A673 (cell line): ENCODE results near the gene ADK. TPM values are rescaled to one million over a fixed set of nuclear protein-coding genes. Genes with fewer than 3 reads are reported as not detected.

Experiments used
- BruUV-seq: library from RNA; stranded (reverse); fragments of 400-500 nt; replicated peaks from 2 replicates; lab custom pipeline; 2021; lab: Mats Ljungman, UMichigan
- CTCF ChIA-PET: fragments of 300-600 bp; sonication (Branson Sonifier 250); formaldehyde crosslinking; loops from one replicate; lab custom pipeline; 2022; ENCODE audit warnings: antibody characterized with exemption; lab: Charles Lee
- POLR2A ChIA-PET: fragments of 300-600 bp; sonication (Branson Sonifier 250); formaldehyde crosslinking; loops from one replicate; lab custom pipeline; 2022; ENCODE audit warnings: antibody characterized with exemption; ENCODE audit not compliant: low non-redundant PET; lab: Charles Lee
- DNase-seq: peaks from one replicate; pipeline ENCODE4 v3.0.0-alpha.2; 2015; ENCODE audit warnings: low spot score
- H3K27ac ChIP-seq: fragments of 200-600 bp; sonication (generic); 2 replicates; pipeline ENCODE4 v1.5.1; 2016; ENCODE audit warnings: mixed run types, low read depth, mild to moderate bottlenecking, mixed read lengths, antibody characterized with exemption, low read length; ENCODE audit not compliant: poor library complexity, severe bottlenecking
- H3K27me3 ChIP-seq: fragments of 200-600 bp; sonication (generic); replicated peaks from 2 replicates; pipeline ENCODE4 v1.6.1; 2017; ENCODE audit warnings: mixed run types, low read depth, mild to moderate bottlenecking, mixed read lengths, antibody characterized with exemption, low read length; ENCODE audit not compliant: insufficient read depth, poor library complexity
- H3K36me3 ChIP-seq: fragments of 200-600 bp; sonication (generic); 2 replicates; pipeline ENCODE4 v1.6.1; 2016; ENCODE audit warnings: mixed run types, mild to moderate bottlenecking, mixed read lengths, antibody characterized with exemption, low read length; ENCODE audit not compliant: insufficient read depth, poor library complexity, severe bottlenecking
- H3K4me1 ChIP-seq: fragments of 200-600 bp; sonication (generic); 2 replicates; pipeline ENCODE4 v1.6.1; 2017; ENCODE audit warnings: mixed run types, mild to moderate bottlenecking, mixed read lengths, antibody characterized with exemption, low read length; ENCODE audit not compliant: insufficient read depth, poor library complexity, severe bottlenecking
- H3K4me3 ChIP-seq: fragments of 200-600 bp; sonication (generic); 2 replicates; pipeline ENCODE4 v1.5.1; 2016; ENCODE audit warnings: low read depth, mixed run types, mild to moderate bottlenecking, mixed read lengths, low read length; ENCODE audit not compliant: poor library complexity, severe bottlenecking
- H3K9me3 ChIP-seq: fragments of 200-600 bp; sonication (generic); 2 replicates; pipeline ENCODE4 v1.6.1; 2016; ENCODE audit warnings: mixed run types, low read depth, mild to moderate bottlenecking, mixed read lengths, antibody characterized with exemption, low read length; ENCODE audit not compliant: poor library complexity, severe bottlenecking
- CTCF ChIP-seq: fragments of 300-800, 200-600 bp; sonication (generic); conservative IDR thresholded peaks from 2 replicates; pipeline ENCODE4 v1.5.1; 2017; ENCODE audit warnings: low read depth, mild to moderate bottlenecking, antibody characterized with exemption, low read length, moderate library complexity, mixed read lengths
- EZH2 ChIP-seq: fragments of 200-600 bp; sonication (generic); IDR thresholded peaks from 2 replicates; pipeline ENCODE4 v1.6.1; 2017; ENCODE audit warnings: borderline replicate concordance, low read depth, mild to moderate bottlenecking, mixed read lengths, antibody characterized with exemption, low read length; ENCODE audit not compliant: poor library complexity, severe bottlenecking
- intact Hi-C: fragments of 100-400 bp; cut with micrococcal nuclease; formaldehyde crosslinking; loops from one replicate; pipeline ENCODE4 v1.10.0; 2022; ENCODE audit not compliant: unreplicated experiment
- total RNA-seq: library from RNA; stranded (reverse); gene quantifications from 2 replicates; pipeline ENCODE4 v1.2.3, GENCODE V29; 2021

ADK gene
- total RNA-seq, 1 experiment from 2014 or later: 49.0 TPM

- Histone ChIP-seq H3K9me3 (no peaks in the 10 kb centered on the region), H3K36me3 (no peaks in the 10 kb centered on the region), H3K27ac (no peak overlapping the region), H3K4me3 (no peak overlapping the region), H3K4me1 (no peaks in the 10 kb centered on the region), H3K27me3 (no peaks in the 10 kb centered on the region)
- DNase-seq: no peak
- BruUV-seq: no TSS peak
- ChIA-PET CTCF (no interaction called here), POLR2A (no interaction called here)
- intact Hi-C loops: no loop called here
- no peak for TF ChIP-seq CTCF
- no peak for TF ChIP-seq EZH2
Measured at GRCh38 chr10:74227697-74228424, 76.8 kb downstream of the ADK start.

DNA sequence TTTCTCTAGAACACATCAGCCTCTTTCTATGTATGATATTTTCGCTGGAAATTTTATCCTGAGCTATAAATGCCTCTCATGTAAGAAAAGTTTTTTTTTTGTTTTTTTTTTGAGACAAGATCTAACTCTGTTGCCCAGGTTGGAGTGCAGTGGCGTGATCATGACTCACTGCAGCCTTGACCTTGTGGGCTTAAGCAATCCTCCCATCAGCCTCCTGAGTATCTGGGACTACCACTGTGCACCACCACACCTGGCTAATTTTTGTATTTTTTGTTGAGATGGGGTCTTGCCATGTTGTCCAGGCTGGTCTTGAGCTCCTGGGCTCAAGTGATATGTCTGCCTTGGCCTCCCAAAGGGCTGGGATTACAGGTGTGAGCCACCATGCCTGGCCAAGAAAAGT, 80.4 kb downstream of the ADK start:
- POLR2A ChIA-PET: interaction anchor here (0.6 kb wide), 1 partner anchor 63 kb away, joined by 5 read pairs; no protein-coding TSS in a partner anchor
- H3K4me3 ChIP-seq: no peak overlapping the region
- no peak overlapping the region for H3K27ac ChIP-seq
- H3K9me3 ChIP-seq: no peaks in the 10 kb centered on the region
- H3K27me3 ChIP-seq: no peaks in the 10 kb centered on the region
- H3K36me3 ChIP-seq: no peaks in the 10 kb centered on the region
- DNase-seq: no peak
- TF ChIP-seq EZH2 (no peak), CTCF (no peak)
- H3K4me1 ChIP-seq: peaks cover 8% of the 10 kb centered on the region
- no TSS peak for BruUV-seq
- CTCF ChIA-PET: no interaction called here
- intact Hi-C loops: loop anchor here (10.0 kb wide), 1 partner anchor 107 kb away; no protein-coding TSS in a partner anchor

DNA sequence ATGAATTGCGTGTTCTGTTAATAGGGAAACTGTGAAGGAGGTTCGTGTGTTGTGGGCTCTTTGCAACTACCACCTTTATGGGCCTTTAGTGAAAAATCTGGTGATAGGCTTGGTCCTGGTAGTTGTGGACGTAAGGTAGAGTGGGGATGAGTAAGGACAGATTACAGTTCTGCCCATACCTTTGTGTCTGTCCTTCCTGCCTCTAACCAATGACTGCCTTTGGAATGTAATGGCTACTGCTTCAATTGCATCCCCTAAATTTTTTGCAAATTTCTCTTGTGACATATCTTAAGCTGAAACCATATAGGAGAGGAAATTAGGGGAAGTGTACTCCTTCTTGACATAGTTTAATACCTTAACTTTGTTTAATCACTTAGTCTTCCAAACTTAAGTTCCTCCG, 82.3 kb downstream of the ADK start:
- POLR2A ChIA-PET: interaction anchor here (0.6 kb wide), 1 partner anchor 635 kb away, joined by 3 read pairs; no protein-coding TSS in a partner anchor
- Histone ChIP-seq H3K4me3 (no peak overlapping the region), H3K36me3 (no peaks in the 10 kb centered on the region), H3K9me3 (no peaks in the 10 kb centered on the region), H3K27me3 (no peaks in the 10 kb centered on the region), H3K4me1 (peaks cover 16% of the 10 kb centered on the region), H3K27ac (no peak overlapping the region)
- BruUV-seq: no TSS peak
- no peak for DNase-seq
- TF ChIP-seq CTCF (no peak), EZH2 (no peak)
- CTCF ChIA-PET: no interaction called here
- intact Hi-C loops: loop anchor here (10.0 kb wide), 1 partner anchor 108 kb away; no protein-coding TSS in a partner anchor
